HepG2 (cell line): ENCODE results near the gene VAMP8. TPM values are rescaled to one million over a fixed set of nuclear protein-coding genes. Genes with fewer than 3 reads are reported as not detected.

Experiments
- ARID5B ChIP-seq: IDR thresholded peaks from 2 replicates; pipeline ENCODE4 v1.4.0; 2020; ENCODE audit warnings: mild to moderate bottlenecking, missing genetic modification reagents
- ASH2L ChIP-seq: fragments of 300-600, 200-600 bp; sonication (generic); IDR thresholded peaks from 2 replicates; pipeline ENCODE4 v1.7.0; 2017; ENCODE audit warnings: low read depth, mild to moderate bottlenecking, moderate library complexity, mixed read lengths, low read length; ENCODE audit not compliant: insufficient read length
- ATRX ChIP-seq: sonication (generic); formaldehyde crosslinking; IDR thresholded peaks from 2 replicates; pipeline ENCODE4 v1.4.0; 2020; ENCODE audit warnings: missing genetic modification reagents, borderline replicate concordance
- CSRNP2 ChIP-seq: sonication (generic); formaldehyde crosslinking; conservative IDR thresholded peaks from 2 replicates; pipeline ENCODE4 v1.8.0; 2022; ENCODE audit warnings: low read depth, missing genetic modification reagents
- MIER3 ChIP-seq: IDR thresholded peaks from 2 replicates; pipeline ENCODE4 v1.6.1; 2016; ENCODE audit warnings: missing compliant biosample characterization, borderline replicate concordance
- NFKB2 ChIP-seq: sonication (generic); formaldehyde crosslinking; IDR thresholded peaks from 2 replicates; pipeline ENCODE4 v1.4.0; 2020; ENCODE audit warnings: missing genetic modification reagents, borderline replicate concordance
- PBX3 ChIP-seq: sonication (generic); formaldehyde crosslinking; IDR thresholded peaks from 2 replicates; pipeline ENCODE4 v1.8.1; 2023; ENCODE audit warnings: missing genetic modification reagents, inconsistent platforms, borderline replicate concordance
- PTBP1 ChIP-seq: fragments of 200-400 bp; formaldehyde crosslinking; IDR thresholded peaks from 2 replicates; pipeline ENCODE4 v1.6.1; 2018; ENCODE audit warnings: low read length, low read depth; ENCODE audit not compliant: poor library complexity, severe bottlenecking
- SIX1 ChIP-seq: sonication (generic); formaldehyde crosslinking; IDR thresholded peaks from 2 replicates; pipeline ENCODE4 v1.4.0; 2020; ENCODE audit warnings: missing genetic modification reagents, borderline replicate concordance
- SKI ChIP-seq: fragments of 450-650 bp; IDR thresholded peaks from one replicate; pipeline ENCODE4 v1.6.1; 2018; ENCODE audit warnings: mild to moderate bottlenecking; ENCODE audit not compliant: partially characterized antibody
- TFDP2 ChIP-seq: sonication (generic); formaldehyde crosslinking; IDR thresholded peaks from 2 replicates; pipeline ENCODE4 v1.4.0; 2020; ENCODE audit warnings: missing genetic modification reagents
- TOE1 ChIP-seq: sonication (generic); formaldehyde crosslinking; IDR thresholded peaks from 2 replicates; pipeline ENCODE4 v1.4.0; 2020; ENCODE audit warnings: mild to moderate bottlenecking, missing genetic modification reagents
- YEATS2 ChIP-seq: sonication (generic); formaldehyde crosslinking; IDR thresholded peaks from 2 replicates; pipeline ENCODE4 v1.4.0; 2020; ENCODE audit warnings: missing genetic modification reagents, borderline replicate concordance
- ZKSCAN8 ChIP-seq: IDR thresholded peaks from 2 replicates; pipeline ENCODE4 v1.6.1; 2016; ENCODE audit warnings: borderline replicate concordance, missing genetic modification reagents, missing compliant biosample characterization
- ZMYM2 ChIP-seq: sonication (generic); formaldehyde crosslinking; IDR thresholded peaks from 2 replicates; pipeline ENCODE4 v1.8.0; 2022; ENCODE audit warnings: mild to moderate bottlenecking, missing genetic modification reagents
- ZNF12 ChIP-seq: sonication (generic); formaldehyde crosslinking; IDR thresholded peaks from 2 replicates; pipeline ENCODE4 v1.5.0; 2020; ENCODE audit warnings: missing genetic modification reagents
- ZNF24 ChIP-seq: fragments of 450-650 bp; IDR thresholded peaks from 2 replicates; pipeline ENCODE4 v1.6.1; 2017; ENCODE audit warnings: antibody characterized with exemption, mild to moderate bottlenecking
- ZNF362 ChIP-seq: sonication (generic); formaldehyde crosslinking; IDR thresholded peaks from 2 replicates; pipeline ENCODE4 v1.4.0; 2020; ENCODE audit warnings: missing genetic modification reagents, mild to moderate bottlenecking, borderline replicate concordance
- ZNF580 ChIP-seq: IDR thresholded peaks from 2 replicates; pipeline ENCODE4 v1.6.1; 2016; ENCODE audit warnings: low read depth, borderline replicate concordance
- ZNF614 ChIP-seq: IDR thresholded peaks from 2 replicates; pipeline ENCODE4 v1.6.1; 2018; ENCODE audit warnings: missing biosample characterization, missing genetic modification reagents, inconsistent platforms, borderline replicate concordance
- ZNF674 ChIP-seq: sonication (generic); formaldehyde crosslinking; IDR thresholded peaks from 2 replicates; pipeline ENCODE4 v1.5.0; 2020; ENCODE audit warnings: low read depth, mild to moderate bottlenecking, missing genetic modification reagents
- ZNF839 ChIP-seq: sonication (generic); formaldehyde crosslinking; IDR thresholded peaks from 2 replicates; pipeline ENCODE4 v1.4.0; 2020; ENCODE audit warnings: missing genetic modification reagents, mild to moderate bottlenecking, borderline replicate concordance
- polyA plus RNA-seq, 8 experiments: library from polyadenylated mRNA; depleted of rRNA in 3 of 8; stranded (reverse) in 7 of 8; unstranded in 1 of 8; fragments of >200 nt; fragmentation: Illumina TruSeq in 4 of 8; extraction: Trizol in 4 of 8; gene quantifications; 2 replicates each; pipeline versions ENCODE4 v1.2.1 to v1.2.3, GENCODE V29; 2011 to 2016; ENCODE audit warnings: low read depth in 4 of 8, missing spikeins in 1 of 8, mixed read lengths in 1 of 8; ENCODE audit not compliant: insufficient read depth in 1 of 8
- total RNA-seq, 5 experiments: library from RNA; depleted of rRNA; stranded (reverse); fragments of >200 nt; fragmentation: Illumina TruSeq; extraction: Trizol; gene quantifications; 2 replicates each; pipeline ENCODE4 v1.2.3, GENCODE V29; 2016; ENCODE audit warnings: low read depth in 1 of 5

The VAMP8 gene
- total and polyA plus RNA-seq, 2 of the 13 experiments (the other 11 are each of a cell fraction or from before 2014, with no cell fraction given), result 83.3 to 157 TPM

GRCh38 chr2:85596026-85596333 lies 18.6 kb downstream of the VAMP8 start (continued):
- no peak for TF ChIP-seq SKI
- no peak for TF ChIP-seq ZNF12
- TF ChIP-seq ZNF674, result no peak
- TF ChIP-seq CSRNP2, result no peak
- no peak for TF ChIP-seq ZNF24
- TF ChIP-seq ZNF614 (CRISPR knock-in tag), result no peak
- TF ChIP-seq YEATS2 (CRISPR knock-in tag), result no peak
- TF ChIP-seq ZNF362, result no peak
- TF ChIP-seq ATRX (CRISPR knock-in tag), result no peak
- TF ChIP-seq ZKSCAN8 (CRISPR knock-in tag), result no peak
- TF ChIP-seq ZMYM2 (CRISPR knock-in tag), result no peak
- no peak for TF ChIP-seq PBX3
- no peak for TF ChIP-seq TFDP2 (CRISPR knock-in tag)
- TF ChIP-seq ZNF580, result no peak
- no peak for TF ChIP-seq ZNF839 (CRISPR knock-in tag)
- no peak for TF ChIP-seq ARID5B (CRISPR knock-in tag)
- TF ChIP-seq SIX1 (CRISPR knock-in tag), result no peak
- no peak for TF ChIP-seq MIER3 (CRISPR knock-in tag)
- no peak for TF ChIP-seq TOE1 (CRISPR knock-in tag)
- TF ChIP-seq NFKB2 (CRISPR knock-in tag), result no peak; the same call in 1 of the 2 replicates
- peak; percentile 5 for TF ChIP-seq ASH2L
- TF ChIP-seq PTBP1, result no peak
